Neural cell (in vitro differentiated cells): Measurements from ENCODE around the gene WSB1.

ENCODE experiments used
- CTCF ChIP-seq: fragments of 450-650 bp; IDR thresholded peaks from 2 replicates; pipeline ENCODE4 v1.5.1; 2014; ENCODE audit warnings: antibody characterized with exemption, mild to moderate bottlenecking, moderate library complexity; ENCODE audit not compliant: poor library complexity, severe bottlenecking
- EP300 ChIP-seq: fragments of 450-650 bp; conservative IDR thresholded peaks from 2 replicates; pipeline ENCODE4 v1.6.1; 2014; ENCODE audit warnings: antibody characterized with exemption, mild to moderate bottlenecking, moderate library complexity; ENCODE audit not compliant: poor library complexity, severe bottlenecking
- EZH2 ChIP-seq: fragments of 200-600, 300-800 bp; shearing (Covaris generic), sonication (generic); IDR thresholded peaks from 2 replicates; pipeline ENCODE4 v1.6.1; 2014; ENCODE audit warnings: antibody characterized with exemption, low read length, borderline replicate concordance, mild to moderate bottlenecking; ENCODE audit not compliant: insufficient read depth, poor library complexity, severe bottlenecking
- POLR2AphosphoS5 ChIP-seq: IDR thresholded peaks from 2 replicates; pipeline ENCODE4 v1.6.1; 2012
- RAD21 ChIP-seq: fragments of 450-650 bp; conservative IDR thresholded peaks from 2 replicates; pipeline ENCODE4 v1.6.1; 2014; ENCODE audit warnings: antibody characterized with exemption, mild to moderate bottlenecking, moderate library complexity

- TF ChIP-seq CTCF: no peak
- no peak for TF ChIP-seq EP300
- TF ChIP-seq RAD21: no peak
- no peak for TF ChIP-seq POLR2AphosphoS5
- no peak for TF ChIP-seq EZH2
These were observed 1.0 kb downstream of the WSB1 start for GRCh38 chr17:27294689-27295630.
